CD14-positive monocyte (primary cell): Measurements from ENCODE around the gene NAT9. TPM values are rescaled to one million over a fixed set of nuclear protein-coding genes. Genes with fewer than 3 reads are reported as not detected.

ENCODE experiments used
- DNase-seq, 3 donors: peaks; one replicate each; pipeline ENCODE4 v3.0.0-alpha.2; 2011 to 2022
- H2AFZ ChIP-seq: 2 replicates; pipeline ENCODE4 v1.6.0; 2012; ENCODE audit warnings: mild to moderate bottlenecking, low read depth, low read length, inconsistent platforms; ENCODE audit not compliant: insufficient read depth, poor library complexity, severe bottlenecking
- H3K27ac ChIP-seq, 2 donors: 1 replicate in 1 of 2; 2 replicates in 1 of 2; pipeline ENCODE4 v1.5.1; 2012 to 2013; ENCODE audit warnings: low read length in 2 of 2, control low read depth in 1 of 2, inconsistent platforms in 1 of 2, low read depth in 1 of 2, mild to moderate bottlenecking in 1 of 2
- H3K27me3 ChIP-seq, 2 donors: one replicate each; pipeline versions ENCODE4 v1.6.0 to v1.6.1; 2011 to 2013; ENCODE audit warnings: low read length in 2 of 2; ENCODE audit not compliant: control insufficient read depth in 2 of 2, insufficient read depth in 2 of 2
- H3K36me3 ChIP-seq, 2 donors: replicated peaks in 1 of 2; 1 replicate in 1 of 2; 2 replicates in 1 of 2; pipeline versions ENCODE4 v1.5.1 to v1.6.1; 2012 to 2013; ENCODE audit warnings: low read length in 2 of 2, control low read depth in 1 of 2, inconsistent platforms in 1 of 2, mild to moderate bottlenecking in 1 of 2; ENCODE audit not compliant: insufficient read depth in 2 of 2, control insufficient read depth in 1 of 2
- H3K4me1 ChIP-seq, 2 donors: 1 replicate in 1 of 2; 2 replicates in 1 of 2; pipeline versions ENCODE4 v1.5.1 to v1.6.1; 2012 to 2013; ENCODE audit warnings: low read length in 2 of 2, control low read depth in 1 of 2, inconsistent platforms in 1 of 2, mild to moderate bottlenecking in 1 of 2, moderate library complexity in 1 of 2; ENCODE audit not compliant: insufficient read depth in 2 of 2, control insufficient read depth in 1 of 2
- H3K4me2 ChIP-seq: replicated peaks from 2 replicates; pipeline ENCODE3; 2012; ENCODE audit warnings: low read length, moderate library complexity, mild to moderate bottlenecking; ENCODE audit not compliant: poor library complexity, severe bottlenecking; ENCODE audit errors: extremely low read depth
- H3K4me3 ChIP-seq, 3 experiments: fragments of 200-600 bp in 1 of 3; sonication (generic) in 1 of 3; replicated peaks in 1 of 3; 1 replicate in 2 of 3; 2 replicates in 1 of 3; pipeline ENCODE4 v1.5.1; 2011 to 2013; ENCODE audit warnings: low read length in 3 of 3, mild to moderate bottlenecking in 3 of 3, control low read depth in 2 of 3, low read depth in 2 of 3, inconsistent platforms in 1 of 3, moderate library complexity in 1 of 3
- H3K79me2 ChIP-seq: 2 replicates; pipeline ENCODE4 v1.6.0; 2012; ENCODE audit warnings: mild to moderate bottlenecking, control low read depth, inconsistent platforms, low read length, moderate library complexity; ENCODE audit not compliant: insufficient read depth
- H3K9ac ChIP-seq: 2 replicates; pipeline ENCODE4 v1.6.0; 2017; ENCODE audit warnings: low read length, mild to moderate bottlenecking; ENCODE audit not compliant: insufficient read depth, poor library complexity, severe bottlenecking
- H3K9me3 ChIP-seq, 2 donors: replicated peaks in 1 of 2; 1 replicate in 1 of 2; 2 replicates in 1 of 2; pipeline versions ENCODE4 v1.5.1 to v1.6.1; 2012 to 2013; ENCODE audit warnings: low read length in 2 of 2, control low read depth in 1 of 2; ENCODE audit not compliant: control insufficient read depth in 1 of 2, insufficient read depth in 1 of 2
- H4K20me1 ChIP-seq: 2 replicates; pipeline ENCODE4 v1.6.0; 2012; ENCODE audit warnings: mild to moderate bottlenecking, low read length, control low read depth, moderate library complexity; ENCODE audit not compliant: insufficient read depth
- H3K27ac Mint-ChIP-seq, 7 donors: one replicate each; pipeline ENCODE4 v1.8.0; 2020; ENCODE audit warnings: mild to moderate bottlenecking in 7 of 7, mixed read lengths in 7 of 7, moderate library complexity in 6 of 7, inconsistent platforms in 2 of 7
- H3K27me3 Mint-ChIP-seq, 3 donors: one replicate each; pipeline ENCODE4 v1.8.0; 2021 to 2022; ENCODE audit warnings: low read depth in 3 of 3, mild to moderate bottlenecking in 3 of 3, mixed read lengths in 3 of 3, moderate library complexity in 3 of 3, inconsistent platforms in 1 of 3
- H3K36me3 Mint-ChIP-seq, 2 donors: one replicate each; pipeline ENCODE4 v1.8.0; 2020; ENCODE audit warnings: mixed read lengths in 2 of 2, inconsistent platforms in 1 of 2, mild to moderate bottlenecking in 1 of 2
- H3K4me1 Mint-ChIP-seq: one replicate; pipeline ENCODE4 v1.8.0; 2020; ENCODE audit warnings: mild to moderate bottlenecking, mixed read lengths
- H3K4me3 Mint-ChIP-seq, 2 donors: one replicate each; pipeline ENCODE4 v1.8.0; 2020; ENCODE audit warnings: mild to moderate bottlenecking in 2 of 2, mixed read lengths in 2 of 2, moderate library complexity in 1 of 2
- H3K9me3 Mint-ChIP-seq, 7 donors: one replicate each; pipeline ENCODE4 v1.8.0; 2020 to 2022; ENCODE audit warnings: mixed read lengths in 7 of 7, mild to moderate bottlenecking in 6 of 7, moderate library complexity in 6 of 7, inconsistent platforms in 2 of 7
- CTCF ChIP-seq: fragments of 200-600 bp; IDR thresholded peaks from one replicate; pipeline ENCODE4 v1.8.0; 2022; ENCODE audit warnings: antibody characterized with exemption, mild to moderate bottlenecking
- WGBS: methylation state at CpG from one replicate; pipeline ENCODE4 v1.1.5; 2013; ENCODE audit warnings: missing lambda C conversion rate; ENCODE audit not compliant: insufficient coverage; 5-methylcytosine and 5-hydroxymethylcytosine counted together
- intact Hi-C, 2 donors: fragments of 100-400 bp; cut with micrococcal nuclease; formaldehyde crosslinking; loops; one replicate each; pipeline versions ENCODE4 v1.15.0 to v1.15.1; 2023
- polyA plus RNA-seq, 3 donors: library from polyadenylated mRNA; depleted of rRNA in 1 of 3; unstranded in 2 of 3; stranded (reverse) in 1 of 3; fragments of 300-500 nt in 2 of 3; fragments of >200 nt in 1 of 3; fragmentation: Illumina TruSeq in 2 of 3; gene quantifications; 1 replicate in 2 of 3; 2 replicates in 1 of 3; pipeline ENCODE4 v1.2.3, GENCODE V29; 2012 to 2021

The NAT9 gene
- polyA plus RNA-seq, 3 donors, result 7.1 to 95.6 (median 7.8) TPM

GRCh38 chr17:74737299-74738050, 38.7 kb downstream of the NAT9 start:
- no peaks in the 10 kb centered on the region for H3K36me3 ChIP-seq
- peaks cover 0 to 6% (median 0%) of the 10 kb centered on the region in 3 donors for H3K27me3 Mint-ChIP-seq
- peaks cover 2 to 3% of the 10 kb centered on the region in 2 donors for H3K36me3 Mint-ChIP-seq
- intact Hi-C loops, result loop anchor here (1.0 to 10.0 kb wide), 6 partner anchors 13 to 363 kb away; partner anchors contain the start of gene CD300H (in 1 of the 2)
- H3K4me1 Mint-ChIP-seq, result peaks cover 70% of the 10 kb centered on the region
- peak overlapping the region; percentile 82 to 91 (median 85) for H3K27ac Mint-ChIP-seq
- no peaks in the 10 kb centered on the region for H4K20me1 ChIP-seq
- H2AFZ ChIP-seq, result peak overlapping the region; percentile 82
- TF ChIP-seq CTCF, result peak; percentile 57
- H3K27me3 ChIP-seq, result no peaks in the 10 kb centered on the region
- no peaks in the 10 kb centered on the region for H3K9me3 ChIP-seq
- H3K4me3 ChIP-seq, result peak overlapping the region; percentile 46 to 89 (median 55)
- peaks cover 40% of the 10 kb centered on the region for H3K79me2 ChIP-seq
- peak overlapping the region; percentile 86 to 93 for H3K4me3 Mint-ChIP-seq
- WGBS, result 1% methylated on average over 26 of the region's 38 CpGs
- H3K9me3 Mint-ChIP-seq, result no peaks in the 10 kb centered on the region
- H3K4me2 ChIP-seq, result peak overlapping the region; percentile 99
- peak; percentile 58 to 69 (median 63) for DNase-seq
- H3K27ac ChIP-seq, result peak overlapping the region; percentile 41 to 75
- H3K4me1 ChIP-seq, result peaks cover 63 to 81% of the 10 kb centered on the region in 2 donors
- peak overlapping the region; percentile 71 for H3K9ac ChIP-seq

GRCh38 chr17:74736513-74737298, 39.4 kb downstream of the NAT9 start, which contains the start of gene RAB37:
Gene RAB37 (plus strand): TSS chr17:74737256. CDS start chr17:74737273, 17 bp downstream.
- Histone ChIP-seq H3K36me3 (no peaks in the 10 kb centered on the region), H3K4me3 (peak within 1 kb of the TSS; percentile 46 to 89 (median 55)), H2AFZ (peak within 1 kb of the TSS; percentile 82), H3K79me2 (peaks cover 40% of the 10 kb centered on the region), H3K4me2 (peak within 1 kb of the TSS; percentile 99), H3K27ac (peak within 1 kb of the TSS; percentile 41 to 75), H3K4me1 (peaks cover 55 to 73% of the 10 kb centered on the region in 2 donors), H4K20me1 (no peaks in the 10 kb centered on the region), H3K9me3 (no peaks in the 10 kb centered on the region), H3K9ac (peak within 1 kb of the TSS; percentile 71), H3K27me3 (no peaks in the 10 kb centered on the region)
- peak; percentile 67 for TF ChIP-seq CTCF
- Mint-ChIP-seq H3K36me3 (peaks cover 2 to 3% of the 10 kb centered on the region in 2 donors), H3K27me3 (peaks cover 0 to 6% (median 0%) of the 10 kb centered on the region in 3 donors), H3K4me3 (peak within 1 kb of the TSS; percentile 86 to 93), H3K27ac (peak within 1 kb of the TSS; percentile 84 to 94 (median 91)), H3K9me3 (peaks cover 0 to 1% (median 0%) of the 10 kb centered on the region in 7 donors), H3K4me1 (peaks cover 62% of the 10 kb centered on the region)
- intact Hi-C loops, result loop anchor here (1.0 to 10.0 kb wide), 6 partner anchors 14 to 362 kb away; partner anchors contain the start of gene CD300H (in 1 of the 2)
- under 1% methylated on average over 64 of the region's 67 CpGs for WGBS
- peak; percentile 73 to 83 (median 76) for DNase-seq
